Esophagus squamous epithelium (tissue), 5 donors: ENCODE results near the gene PCOLCE2. TPM values are rescaled to one million over a fixed set of nuclear protein-coding genes. Genes with fewer than 3 reads are reported as not detected.

ENCODE experiments used
- DNase-seq: peaks from one replicate; lab custom pipeline; 2025; lab: John Stamatoyannopoulos, UW
- H3K27ac ChIP-seq, 4 donors: fragments of 200-600 bp; sonication (generic); one replicate each; pipeline ENCODE4 v1.5.1; 2016 to 2019; ENCODE audit warnings: mild to moderate bottlenecking in 1 of 4
- H3K27me3 ChIP-seq, 4 donors: fragments of 200-600 bp; sonication (generic); 1 replicate in 3 of 4; 2 replicates in 1 of 4; pipeline versions ENCODE4 v1.5.1 to v1.6.0; 2017 to 2021; ENCODE audit warnings: antibody characterized with exemption in 1 of 4
- H3K36me3 ChIP-seq, 3 donors: fragments of 200-600 bp; sonication (generic); one replicate each; pipeline ENCODE4 v1.5.1; 2016 to 2019
- H3K4me1 ChIP-seq, 3 donors: fragments of 200-600 bp; sonication (generic); one replicate each; pipeline ENCODE4 v1.5.1; 2017 to 2019
- H3K4me3 ChIP-seq, 4 donors: fragments of 200-600 bp; sonication (generic); 1 replicate in 3 of 4; 2 replicates in 1 of 4; pipeline ENCODE4 v1.5.1; 2016 to 2019; ENCODE audit warnings: mild to moderate bottlenecking in 2 of 4, moderate library complexity in 1 of 4
- H3K9me3 ChIP-seq, 3 donors: fragments of 200-600 bp; sonication (generic); one replicate each; pipeline ENCODE4 v1.5.1; 2016 to 2019
- CTCF ChIP-seq, 6 experiments: fragments of 450-650 bp in 4 of 6; fragments of 200-600 bp in 2 of 6; sonication (generic) in 2 of 6; IDR thresholded peaks; one replicate each; pipeline ENCODE4 v1.5.1; 2016 to 2019; ENCODE audit warnings: antibody characterized with exemption in 6 of 6, mild to moderate bottlenecking in 4 of 6, moderate library complexity in 4 of 6
- POLR2A ChIP-seq, 4 donors: fragments of 450-650 bp; IDR thresholded peaks; one replicate each; pipeline ENCODE4 v1.6.1; 2017; ENCODE audit warnings: antibody characterized with exemption in 4 of 4, mild to moderate bottlenecking in 4 of 4, moderate library complexity in 3 of 4
- WGBS, 2 donors: methylation state at CpG; one replicate each; pipeline ENCODE4 v1.1.5; 2018; 5-methylcytosine and 5-hydroxymethylcytosine counted together
- intact Hi-C: fragments of 100-400 bp; cut with DNase I; formaldehyde crosslinking; loops from one replicate; pipeline ENCODE4 v1.15.0; 2022
- total RNA-seq, 4 donors: library from RNA; depleted of rRNA; stranded (reverse); fragments of >200 nt; gene quantifications; one replicate each; pipeline ENCODE4 v1.1.0, GENCODE V29; 2016
- donor health status: DM: yes; HTN: yes; CAD: no.

Gene PCOLCE2
- total RNA-seq, 4 donors from 2014 or later = 0.38 to 19.1 (median 6.4) TPM

GRCh38 chr3:142784228-142784627 lies 104.7 kb downstream of the PCOLCE2 start:
- no peaks in the 10 kb centered on the region for H3K4me1 ChIP-seq
- no peaks in the 10 kb centered on the region for H3K9me3 ChIP-seq
- H3K27me3 ChIP-seq = no peaks in the 10 kb centered on the region
- WGBS, 2 donors = 38 to 50% methylated on average over 1 of the region's 1 CpG
- TF ChIP-seq CTCF (IDR thresholded peaks at IDR 0.05) (no peak), POLR2A (IDR thresholded peaks at IDR 0.05) (no peak)
- H3K27ac ChIP-seq = no peak overlapping the region
- H3K4me3 ChIP-seq = no peak overlapping the region
- DNase-seq = no peak
- H3K36me3 ChIP-seq = no peaks in the 10 kb centered on the region
- intact Hi-C loops = no loop called here

GRCh38 chr3:142782616-142783015 lies 106.3 kb downstream of the PCOLCE2 start:
- intact Hi-C loops = no loop called here
- TF ChIP-seq CTCF (IDR thresholded peaks at IDR 0.05) = no peak
- TF ChIP-seq POLR2A (IDR thresholded peaks at IDR 0.05) = no peak
- no peaks in the 10 kb centered on the region for H3K9me3 ChIP-seq
- H3K27me3 ChIP-seq = no peaks in the 10 kb centered on the region
- H3K4me3 ChIP-seq = no peak overlapping the region
- H3K36me3 ChIP-seq = no peaks in the 10 kb centered on the region
- WGBS, 2 donors = 85 to 100% methylated on average over 1 to 2 of the region's 2 CpGs
- H3K4me1 ChIP-seq = no peaks in the 10 kb centered on the region
- no peak overlapping the region for H3K27ac ChIP-seq
- DNase-seq = no peak

GRCh38 chr3:142779591-142779990 lies 109.3 kb downstream of the PCOLCE2 start:
- DNase-seq = no peak
- H3K36me3 ChIP-seq = no peaks in the 10 kb centered on the region
- no peak overlapping the region for H3K27ac ChIP-seq
- H3K27me3 ChIP-seq = no peaks in the 10 kb centered on the region
- H3K4me3 ChIP-seq = no peak overlapping the region
- no peaks in the 10 kb centered on the region for H3K4me1 ChIP-seq
- no peak for TF ChIP-seq POLR2A (IDR thresholded peaks at IDR 0.05)
- no peak for TF ChIP-seq CTCF (IDR thresholded peaks at IDR 0.05)
- H3K9me3 ChIP-seq = no peaks in the 10 kb centered on the region
- intact Hi-C loops = no loop called here

GRCh38 chr3:142778541-142778940 lies 110.3 kb downstream of the PCOLCE2 start:
- intact Hi-C loops = no loop called here
- TF ChIP-seq POLR2A (IDR thresholded peaks at IDR 0.05) (no peak), CTCF (IDR thresholded peaks at IDR 0.05) (no peak)
- no peak overlapping the region for H3K27ac ChIP-seq
- H3K36me3 ChIP-seq = no peaks in the 10 kb centered on the region
- DNase-seq = no peak
- H3K27me3 ChIP-seq = no peaks in the 10 kb centered on the region
- H3K4me3 ChIP-seq = no peak overlapping the region
- WGBS, 2 donors = 84 to 93% methylated on average over 2 of the region's 2 CpGs
- no peaks in the 10 kb centered on the region for H3K4me1 ChIP-seq
- no peaks in the 10 kb centered on the region for H3K9me3 ChIP-seq

- DNase-seq = no peak
- H3K27ac ChIP-seq = no peak overlapping the region
- peaks cover 0 to 5% (median 0%) of the 10 kb centered on the region in 3 donors for H3K36me3 ChIP-seq
- no peaks in the 10 kb centered on the region for H3K9me3 ChIP-seq
- TF ChIP-seq POLR2A (IDR thresholded peaks at IDR 0.05) = no peak
- TF ChIP-seq CTCF (IDR thresholded peaks at IDR 0.05) = no peak
- intact Hi-C loops = no loop called here
- H3K4me3 ChIP-seq = no peak overlapping the region
- no peaks in the 10 kb centered on the region for H3K4me1 ChIP-seq
- no peaks in the 10 kb centered on the region for H3K27me3 ChIP-seq
Measured at GRCh38 chr3:142777927-142778326, 111.0 kb downstream of the PCOLCE2 start.
